Activated T-cell treated with anti-CD3 and anti-CD28 coated beads, Interleukin-2, amount 50 U/mL, for 72 hours (primary cell): Measurements from ENCODE around the gene PITX2. TPM values are rescaled to one million over a fixed set of nuclear protein-coding genes. Genes with fewer than 3 reads are reported as not detected.
"Not testable (repeated sequence)": the region's sequence is repeated elsewhere in the genome, so short reads cannot be mapped to it uniquely, and the experiment has no call there.

Experiments used
- ATAC-seq, 2 donors: fragments of 150-1000 bp; cut with Tn5 transposase; replicated peaks in 1 of 2; 2 replicates each; pipeline ENCODE4 v1.10.0; 2021; ENCODE audit warnings: moderate library complexity in 2 of 2, mild to moderate bottlenecking in 1 of 2
- DNase-seq, 2 donors: peaks; one replicate each; pipeline ENCODE4 v3.0.0; 2021 to 2022; ENCODE audit warnings: mixed read lengths in 1 of 2
- H3K27ac Mint-ChIP-seq: one replicate; pipeline ENCODE4 v1.8.0; 2022; ENCODE audit warnings: mild to moderate bottlenecking, moderate library complexity, mixed read lengths
- H3K27me3 Mint-ChIP-seq: one replicate; pipeline ENCODE4 v1.8.0; 2022; ENCODE audit warnings: low read depth, mixed read lengths
- H3K36me3 Mint-ChIP-seq, 2 donors: one replicate each; pipeline ENCODE4 v1.8.0; 2022; ENCODE audit warnings: mixed read lengths in 2 of 2, mild to moderate bottlenecking in 1 of 2; ENCODE audit not compliant: insufficient read depth in 2 of 2
- H3K4me1 Mint-ChIP-seq: one replicate; pipeline ENCODE4 v1.8.0; 2022; ENCODE audit warnings: low read depth, mixed read lengths
- H3K4me3 Mint-ChIP-seq, 2 donors: one replicate each; pipeline ENCODE4 v1.8.0; 2022; ENCODE audit warnings: mild to moderate bottlenecking in 2 of 2, mixed read lengths in 2 of 2, moderate library complexity in 2 of 2
- H3K9me3 Mint-ChIP-seq, 2 donors: one replicate each; pipeline ENCODE4 v1.8.0; 2022; ENCODE audit warnings: mixed read lengths in 2 of 2
- total RNA-seq, 2 donors: library from RNA; stranded (reverse); gene quantifications; one replicate each; pipeline ENCODE4 v1.2.3, GENCODE V29; 2022

Gene PITX2
- total RNA-seq, 2 donors from 2014 or later = 0.31 TPM; not detected in 1

GRCh38 chr4:110609044-110609750 lies 13.7 kb downstream of the PITX2 start:
- no peak for DNase-seq
- Mint-ChIP-seq H3K4me1 (no peaks in the 10 kb centered on the region), H3K27ac (no peak overlapping the region), H3K27me3 (peaks cover 55% of the 10 kb centered on the region), H3K36me3 (no peaks in the 10 kb centered on the region), H3K4me3 (no peak overlapping the region), H3K9me3 (no peaks in the 10 kb centered on the region)
- ATAC-seq = no peak

- Mint-ChIP-seq H3K27me3 (peaks cover 42% of the 10 kb centered on the region), H3K36me3 (no peaks in the 10 kb centered on the region), H3K4me1 (no peaks in the 10 kb centered on the region), H3K9me3 (peaks cover 0 to 4% of the 10 kb centered on the region in 2 donors), H3K4me3 (no peak overlapping the region), H3K27ac (no peak overlapping the region)
- ATAC-seq (no peak), DNase-seq (no peak)
Observed at GRCh38 chr4:110605077-110605476, 17.8 kb downstream of the PITX2 start.

- ATAC-seq (no peak), DNase-seq (no peak)
- peaks cover 4% of the 10 kb centered on the region in 2 donors for H3K9me3 Mint-ChIP-seq
- H3K4me1 Mint-ChIP-seq = no peaks in the 10 kb centered on the region
- no peak overlapping the region for H3K4me3 Mint-ChIP-seq
- H3K36me3 Mint-ChIP-seq = no peaks in the 10 kb centered on the region
- H3K27ac Mint-ChIP-seq = no peak overlapping the region
- peaks cover 35% of the 10 kb centered on the region for H3K27me3 Mint-ChIP-seq
Observed at GRCh38 chr4:110602061-110602460, 20.8 kb downstream of the PITX2 start.

- Mint-ChIP-seq H3K27ac (no peak overlapping the region), H3K4me1 (no peaks in the 10 kb centered on the region), H3K36me3 (no peaks in the 10 kb centered on the region), H3K27me3 (peaks cover 22% of the 10 kb centered on the region), H3K9me3 (peaks cover 7 to 8% of the 10 kb centered on the region in 2 donors), H3K4me3 (no peak overlapping the region)
- no peak for DNase-seq
- no peak for ATAC-seq
Observed at GRCh38 chr4:110597582-110597981, 25.3 kb downstream of the PITX2 start.

DNA sequence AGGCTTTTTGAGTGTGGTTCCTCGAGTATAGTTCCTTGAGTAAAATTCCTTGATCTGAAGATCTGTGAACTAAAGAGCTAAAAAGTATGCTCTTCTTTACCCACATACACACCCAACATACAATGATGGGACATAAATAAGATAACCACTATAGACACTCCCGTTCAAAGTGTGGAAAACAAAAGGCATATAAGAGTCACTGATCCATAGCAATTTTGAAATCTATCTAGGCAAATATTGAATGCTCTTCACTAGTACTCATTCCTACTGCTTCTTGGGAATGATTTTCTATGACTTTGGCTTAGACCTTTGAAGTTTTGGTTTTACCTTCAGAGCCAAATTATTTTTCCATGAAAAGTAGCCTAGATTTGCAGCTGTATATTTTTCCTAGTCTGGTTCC lies 26.4 kb downstream of the PITX2 start:
- H3K27me3 Mint-ChIP-seq = peaks cover 22% of the 10 kb centered on the region
- H3K9me3 Mint-ChIP-seq = peaks cover 7 to 9% of the 10 kb centered on the region in 2 donors
- H3K36me3 Mint-ChIP-seq = no peaks in the 10 kb centered on the region
- DNase-seq (no peak), ATAC-seq (no peak)
- no peaks in the 10 kb centered on the region for H3K4me1 Mint-ChIP-seq
- H3K27ac Mint-ChIP-seq = no peak overlapping the region
- no peak overlapping the region for H3K4me3 Mint-ChIP-seq

GRCh38 chr4:110595583-110595982 lies 27.3 kb downstream of the PITX2 start:
- Mint-ChIP-seq H3K4me1 (no peaks in the 10 kb centered on the region), H3K9me3 (peaks cover 4 to 9% of the 10 kb centered on the region in 2 donors), H3K36me3 (no peaks in the 10 kb centered on the region), H3K4me3 (no peak overlapping the region), H3K27ac (no peak overlapping the region), H3K27me3 (peaks cover 19% of the 10 kb centered on the region)
- no peak for DNase-seq
- ATAC-seq = no peak

- DNase-seq (no peak), ATAC-seq (no peak)
- no peak overlapping the region for H3K4me3 Mint-ChIP-seq
- peaks cover 1 to 3% of the 10 kb centered on the region in 2 donors for H3K9me3 Mint-ChIP-seq
- no peaks in the 10 kb centered on the region for H3K36me3 Mint-ChIP-seq
- H3K27me3 Mint-ChIP-seq = peaks cover 6% of the 10 kb centered on the region
- H3K4me1 Mint-ChIP-seq = no peaks in the 10 kb centered on the region
- no peak overlapping the region for H3K27ac Mint-ChIP-seq
Observed at GRCh38 chr4:110589297-110589696, 33.6 kb downstream of the PITX2 start.

GRCh38 chr4:110587666-110588285 lies 35.1 kb downstream of the PITX2 start:
- no peak for ATAC-seq
- no peak overlapping the region for H3K27ac Mint-ChIP-seq
- H3K36me3 Mint-ChIP-seq = no peaks in the 10 kb centered on the region
- peaks cover 1 to 2% of the 10 kb centered on the region in 2 donors for H3K9me3 Mint-ChIP-seq
- DNase-seq = no peak
- H3K4me1 Mint-ChIP-seq = no peaks in the 10 kb centered on the region
- no peak overlapping the region for H3K4me3 Mint-ChIP-seq
- H3K27me3 Mint-ChIP-seq = peaks cover 6% of the 10 kb centered on the region

DNA sequence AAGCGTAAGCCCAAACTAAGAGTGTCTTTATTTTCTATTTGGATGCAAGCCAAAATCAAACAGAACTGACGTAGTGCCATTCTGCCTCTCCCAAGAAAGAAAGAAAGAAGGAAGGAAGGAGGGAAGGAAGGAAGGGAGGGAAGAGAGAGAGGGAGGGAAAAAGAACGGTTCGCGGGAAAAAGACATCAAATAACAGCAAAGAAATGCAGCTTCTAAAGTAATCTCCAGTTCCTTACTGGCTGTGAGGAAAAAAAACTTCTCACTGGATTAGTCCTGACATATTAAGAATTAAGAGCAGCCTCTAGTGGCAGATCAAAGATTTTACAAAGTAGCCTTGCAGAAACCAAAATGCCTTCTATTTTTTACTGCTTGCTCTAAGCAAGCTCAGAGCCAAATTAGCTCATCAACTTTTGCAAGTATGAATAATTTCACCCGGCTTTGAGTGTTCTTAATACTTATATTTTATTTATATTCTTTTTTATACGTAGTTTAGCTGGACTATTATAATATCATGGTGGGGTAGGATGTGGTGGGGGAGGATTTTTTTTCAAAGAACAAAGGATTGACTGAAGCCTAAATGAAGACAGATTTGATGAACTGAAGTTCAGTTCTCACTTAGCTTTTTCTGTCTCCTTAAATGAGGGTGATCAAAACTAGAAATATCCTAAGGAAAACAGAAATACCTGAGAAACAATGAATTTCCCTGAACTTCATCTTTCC lies 36.6 kb downstream of the PITX2 start:
- Mint-ChIP-seq H3K9me3 (no peaks in the 10 kb centered on the region), H3K27ac (no peak overlapping the region), H3K27me3 (peaks cover 10% of the 10 kb centered on the region), H3K4me1 (no peaks in the 10 kb centered on the region), H3K4me3 (no peak overlapping the region), H3K36me3 (no peaks in the 10 kb centered on the region)
- no peak for DNase-seq
- ATAC-seq = no peak

GRCh38 chr4:110576696-110577095 lies 46.2 kb downstream of the PITX2 start:
- DNase-seq, H3K9me3 Mint-ChIP-seq, H3K27me3 Mint-ChIP-seq, H3K27ac Mint-ChIP-seq, ATAC-seq, H3K4me1 Mint-ChIP-seq, H3K4me3 Mint-ChIP-seq, H3K36me3 Mint-ChIP-seq: not testable (repeated sequence)

Other genes starting within 250 kb of the PITX2 start
- under 1 TPM in 1 of 2 donors, not detected in 1; 0.84 TPM for gene ENPEP, start 146.9 kb downstream of the PITX2 start, total RNA-seq